Measurements from ENCODE around the gene TRIM17. TPM values are rescaled to one million over a fixed set of nuclear protein-coding genes. Genes with fewer than 3 reads are reported as not detected.

Gene TRIM17
- total RNA-seq, 1 donor from 2014 or later: 22.6 TPM

DNA sequence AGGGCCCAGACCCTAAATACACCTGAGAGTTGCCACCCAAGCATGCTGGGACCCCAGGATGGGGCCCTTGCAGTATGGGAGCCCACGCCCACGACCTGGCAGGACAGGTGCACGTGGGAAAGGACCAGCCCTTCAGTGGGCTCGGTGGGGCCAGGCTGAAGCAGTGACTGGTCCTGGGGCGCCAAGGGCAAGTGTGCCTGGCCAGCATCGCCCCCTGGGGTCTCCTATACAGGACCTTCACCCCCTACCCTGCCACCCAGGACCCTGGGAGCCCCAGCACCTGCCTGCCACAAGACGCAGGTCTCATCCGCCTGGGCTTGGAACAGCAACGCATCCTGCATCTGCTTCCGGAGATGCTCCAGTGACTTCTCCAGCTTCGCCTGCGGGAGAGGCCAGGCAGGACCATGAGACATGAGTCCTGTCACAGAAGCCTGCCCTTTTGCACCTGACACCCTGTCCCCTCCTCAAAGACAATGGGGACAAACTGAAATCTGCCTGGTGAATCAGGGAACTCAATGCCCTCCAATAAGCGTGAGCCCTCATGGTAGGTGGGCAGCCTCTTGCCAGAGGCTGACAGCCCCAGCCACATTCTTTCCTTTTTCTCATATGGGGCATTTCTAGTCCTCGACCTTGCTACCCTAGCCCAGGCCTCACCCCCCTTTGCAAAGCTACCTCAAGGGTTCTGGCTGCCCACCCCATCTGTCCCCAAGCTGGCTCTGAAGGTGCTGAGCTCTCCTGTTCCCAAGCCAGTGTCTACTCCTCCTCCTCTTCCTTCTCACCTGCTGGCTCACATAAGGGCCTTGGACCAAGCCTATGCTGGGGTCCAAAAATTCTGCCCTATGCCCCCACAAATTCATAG is 14.7 kb downstream of the TRIM17 start:
- DNase-seq (ENCODE audit: low spot score): peak; percentile 35

GRCh38 chr1:228400692-228401454 is 15.8 kb downstream of the TRIM17 start:
- no peak for DNase-seq (ENCODE audit: low spot score)

- peak; percentile 38 for DNase-seq (ENCODE audit: low spot score)
These were observed 16.4 kb downstream of the TRIM17 start for GRCh38 chr1:228400237-228400651.

- no peak for DNase-seq (ENCODE audit: low spot score)
These were observed 17.0 kb downstream of the TRIM17 start for GRCh38 chr1:228399531-228400236.

DNA sequence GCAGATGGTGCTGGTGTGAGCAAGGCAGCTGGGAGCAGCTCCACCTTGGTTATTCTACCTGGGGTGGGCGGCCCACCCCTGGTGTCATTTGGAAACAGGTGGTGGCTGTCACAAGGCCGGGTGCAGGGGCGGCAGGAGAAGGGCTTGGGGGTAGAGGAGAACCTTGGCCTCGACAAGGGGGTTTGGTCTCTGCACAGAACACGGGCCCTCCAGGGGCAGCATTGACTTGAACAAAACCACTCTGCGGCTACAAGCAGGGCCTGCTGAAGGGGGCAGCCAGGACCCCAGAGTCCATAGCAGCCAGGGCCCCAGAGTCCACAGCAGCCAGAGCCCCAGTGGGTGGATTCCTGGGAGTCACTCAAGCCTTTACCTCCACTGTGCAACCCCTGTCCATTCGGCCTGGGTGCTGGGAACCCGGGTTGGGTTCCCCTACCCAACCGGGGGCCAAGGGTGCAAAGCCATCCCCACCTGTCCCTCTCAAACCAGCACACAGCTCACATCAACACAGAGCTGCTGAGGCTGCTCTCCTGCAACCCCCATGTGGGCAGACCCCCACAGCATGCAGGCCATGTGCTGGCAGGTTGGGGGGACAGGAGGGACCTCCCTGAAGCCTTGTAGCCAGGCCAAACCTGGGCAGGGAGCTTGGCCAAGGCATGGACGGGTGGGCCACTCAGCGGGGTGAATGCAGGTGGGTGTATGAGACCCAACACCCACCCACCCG is 17.8 kb downstream of the TRIM17 start:
- peak; percentile 38 for DNase-seq (ENCODE audit: low spot score)

GRCh38 chr1:228397966-228398365 is 18.7 kb downstream of the TRIM17 start:
- DNase-seq (ENCODE audit: low spot score): no peak

- DNase-seq (ENCODE audit: low spot score): peak; percentile 43
These were observed 19.6 kb downstream of the TRIM17 start for GRCh38 chr1:228396770-228397662.

DNA sequence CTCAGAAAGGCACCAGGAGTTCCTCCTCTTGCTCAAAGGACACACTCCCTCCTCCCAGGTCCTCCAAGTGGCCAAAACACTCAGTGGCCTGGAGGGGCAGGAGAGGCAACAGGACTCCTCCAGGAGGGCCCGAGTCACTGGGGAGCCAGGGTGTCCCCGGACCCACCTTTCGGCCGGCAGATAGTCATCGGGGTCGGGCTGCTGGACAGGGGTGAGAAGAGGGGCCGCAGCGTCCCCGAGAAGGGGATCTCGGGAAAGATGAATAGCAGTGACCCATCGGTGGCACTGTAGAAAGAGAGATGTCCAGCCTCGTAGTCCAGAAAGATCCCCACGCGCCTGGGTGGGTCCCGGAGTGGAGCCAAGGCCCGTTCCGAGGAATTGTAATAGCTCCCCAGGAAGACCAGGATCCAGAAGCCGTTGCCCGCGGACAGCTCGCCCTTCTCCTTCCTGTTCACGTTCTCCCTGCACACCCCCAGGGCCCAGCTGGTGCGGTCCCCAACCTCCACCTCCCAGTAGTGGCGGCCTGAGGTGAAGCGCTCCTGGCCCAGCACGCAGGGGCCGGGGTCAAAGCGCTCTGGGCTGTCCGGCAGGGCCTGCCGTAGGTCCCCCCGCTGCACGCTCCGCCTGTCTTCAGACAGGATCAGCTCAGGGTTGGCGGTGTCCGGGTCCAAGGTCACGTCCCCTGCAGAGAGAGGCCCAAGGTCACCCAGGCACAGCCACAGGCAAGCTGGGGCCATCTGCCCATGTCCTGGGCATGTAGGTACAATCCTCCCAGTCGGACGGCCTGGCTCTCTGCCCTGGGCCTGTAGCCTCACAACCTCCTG is 21.9 kb downstream of the TRIM17 start:
- peak; percentile 37 for DNase-seq (ENCODE audit: low spot score)

DNA sequence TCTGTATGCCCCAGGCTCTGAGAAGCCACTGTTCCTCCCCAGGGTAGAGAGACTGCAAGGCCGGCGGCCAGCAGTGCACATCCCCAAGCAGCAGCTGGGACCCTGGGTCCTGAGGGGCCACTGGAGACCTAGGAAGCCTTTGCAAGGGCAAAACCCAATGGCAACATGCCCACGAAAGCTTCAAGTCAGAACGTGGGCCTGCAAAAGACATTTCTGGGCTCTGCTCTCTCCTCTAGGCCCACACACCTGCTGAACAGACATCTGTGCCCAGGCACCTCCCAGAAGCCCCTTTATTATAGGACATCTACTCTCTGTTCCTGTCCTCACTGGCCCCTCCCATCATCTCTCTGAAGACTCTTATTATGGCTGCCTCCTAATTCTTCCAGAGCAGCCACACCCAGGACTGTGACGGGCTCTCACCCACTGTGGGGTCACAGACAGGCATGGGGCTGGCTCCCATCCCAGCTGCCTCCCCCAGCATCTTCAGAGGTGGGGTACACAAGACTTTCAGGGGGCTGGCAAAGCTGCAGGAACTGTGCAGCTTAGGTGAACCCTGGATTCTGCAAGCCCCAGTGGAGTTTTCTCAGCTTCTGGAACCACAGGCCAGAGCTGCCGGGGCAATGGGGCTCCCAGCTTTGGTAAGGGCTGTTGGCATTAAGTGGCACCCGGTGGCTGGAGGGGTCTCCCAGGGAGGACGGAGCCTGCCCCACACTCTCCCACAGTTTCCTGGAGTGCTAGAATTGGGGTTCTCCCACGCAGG is 22.7 kb downstream of the TRIM17 start:
- DNase-seq (ENCODE audit: low spot score): no peak

DNA sequence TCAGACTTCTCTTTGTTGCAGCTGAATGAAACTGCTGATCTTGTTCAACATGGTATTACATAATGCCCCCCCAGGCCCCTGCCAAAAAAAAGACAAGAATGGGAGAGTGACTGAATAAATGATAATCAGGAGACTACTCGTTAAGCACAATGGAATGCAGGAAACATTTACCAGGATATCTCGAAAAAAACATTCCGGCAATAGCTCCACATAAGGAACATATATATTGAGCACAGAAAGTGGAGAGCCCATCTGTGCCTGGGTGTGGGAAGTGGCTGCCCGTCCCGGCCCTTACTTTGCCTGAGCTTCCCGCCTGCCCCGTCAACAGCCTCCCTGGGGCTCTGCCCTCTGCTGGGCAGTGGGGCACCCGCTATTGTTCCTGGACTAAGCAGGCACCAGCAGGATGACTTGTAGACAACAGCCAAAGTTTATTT is 23.4 kb downstream of the TRIM17 start:
- DNase-seq (ENCODE audit: low spot score): no peak

- no peak for DNase-seq (ENCODE audit: low spot score)
These were observed 24.3 kb downstream of the TRIM17 start for GRCh38 chr1:228392111-228392936.

DNA sequence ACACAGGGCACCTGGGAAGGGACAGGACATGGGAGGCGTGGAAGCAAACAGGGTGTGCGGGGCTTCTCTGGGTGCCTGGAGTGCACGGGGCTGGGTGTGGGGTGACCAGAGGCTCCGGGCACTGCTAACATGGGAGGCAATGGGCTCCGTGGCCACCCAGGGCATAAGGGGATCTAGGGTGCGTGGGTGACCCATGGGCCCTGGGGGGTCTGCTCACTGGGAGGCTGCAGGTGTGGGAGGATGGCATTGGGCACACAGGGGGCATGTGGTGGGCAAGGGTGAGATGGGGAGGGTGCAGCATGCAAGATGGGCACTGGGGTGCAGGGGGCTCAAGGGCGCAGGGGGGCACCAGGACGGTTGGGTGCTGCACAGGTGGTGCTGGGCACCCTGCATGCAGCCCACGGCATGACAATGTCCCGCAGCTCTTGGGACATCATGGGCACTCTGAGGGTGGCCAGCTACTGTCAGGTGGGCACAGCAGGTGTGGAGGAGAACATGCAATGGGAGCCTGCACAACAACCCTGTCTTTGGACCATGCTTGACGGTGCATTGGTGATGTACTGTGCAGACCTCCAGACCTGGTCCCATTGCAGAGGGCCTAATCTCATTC is 25.1 kb downstream of the TRIM17 start:
- DNase-seq (ENCODE audit: low spot score): no peak

DNA sequence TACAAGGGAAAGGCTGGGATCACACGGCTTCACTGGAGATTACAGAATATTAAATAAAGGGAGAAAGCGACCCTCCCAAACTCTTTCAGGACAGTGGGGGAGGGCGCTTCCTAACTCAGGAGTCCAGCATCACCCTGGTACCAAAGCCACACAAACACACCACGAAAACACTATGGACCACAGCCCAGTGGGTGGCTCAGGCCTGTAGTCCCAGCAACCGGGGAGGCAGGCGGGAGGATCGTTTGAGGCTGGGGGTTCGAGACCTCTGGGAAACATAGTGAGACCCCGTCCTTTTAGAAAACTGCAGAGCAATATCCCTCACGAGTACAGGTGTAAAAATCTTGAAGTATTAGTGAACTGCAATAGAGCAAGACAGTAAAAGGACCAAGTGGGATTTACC is 26.0 kb downstream of the TRIM17 start:
- no peak for DNase-seq (ENCODE audit: low spot score)

GRCh38 chr1:228387321-228387720 is 29.3 kb downstream of the TRIM17 start:
- no peak for DNase-seq (ENCODE audit: low spot score)

- DNase-seq (ENCODE audit: low spot score): no peak
These were observed 31.4 kb downstream of the TRIM17 start for GRCh38 chr1:228385232-228385631.

DNA sequence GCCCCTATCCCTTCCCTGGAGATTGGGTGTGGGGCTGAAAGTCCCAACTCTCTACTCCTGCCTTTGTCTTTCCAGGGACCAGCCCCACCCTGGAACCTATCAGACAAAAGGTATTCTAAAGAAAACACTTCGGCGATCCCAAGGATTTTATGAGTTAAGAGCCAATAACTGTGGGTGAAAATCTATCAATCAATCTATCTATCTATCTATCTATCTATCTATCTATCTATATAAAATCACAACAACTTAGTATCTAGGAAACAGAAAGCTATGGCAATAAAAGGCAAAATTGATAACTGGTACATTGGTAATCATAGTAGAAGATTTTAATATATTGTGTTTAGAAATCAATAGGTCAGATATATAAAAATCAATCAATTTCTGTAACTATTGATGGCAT is 32.9 kb downstream of the TRIM17 start:
- DNase-seq (ENCODE audit: low spot score): no peak

DNA sequence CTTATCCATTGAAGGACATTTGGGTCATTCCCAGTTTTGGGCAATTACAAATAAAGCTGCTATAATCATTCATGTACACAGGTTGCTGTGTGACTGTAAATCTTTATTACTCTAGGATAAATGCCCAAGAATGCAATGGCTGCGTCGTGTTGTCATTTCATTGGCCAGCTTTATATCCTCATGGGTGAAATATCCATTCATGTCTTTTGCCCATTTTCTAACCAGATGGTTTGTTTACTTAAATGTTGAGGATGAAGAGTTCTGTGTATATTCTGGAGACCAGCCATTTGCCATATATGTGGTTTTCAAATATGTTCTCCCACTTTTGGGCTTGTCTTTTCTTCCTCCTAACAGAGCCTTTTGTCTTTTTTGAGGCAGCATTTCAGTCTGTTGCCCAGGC is 35.3 kb downstream of the TRIM17 start:
- DNase-seq (ENCODE audit: low spot score): no peak

GRCh38 chr1:228379666-228380065 is 37.0 kb downstream of the TRIM17 start:
- DNase-seq (ENCODE audit: low spot score): no peak
